Ishikawa (cell line): Measurements from ENCODE around the gene THOP1.

Source experiments
- CEBPB ChIP-seq: IDR thresholded peaks from 2 replicates; pipeline ENCODE4 v1.6.1; 2012
- CREB1 ChIP-seq: IDR thresholded peaks from 2 replicates; pipeline ENCODE4 v1.6.1; 2012; ENCODE audit warnings: low read depth
- EGR1 ChIP-seq: IDR thresholded peaks from 2 replicates; pipeline ENCODE4 v1.6.1; 2012
- EP300 ChIP-seq: IDR thresholded peaks from 2 replicates; pipeline ENCODE4 v1.6.1; 2012; ENCODE audit warnings: borderline replicate concordance
- FOXM1 ChIP-seq: IDR thresholded peaks from 2 replicates; pipeline ENCODE4 v1.6.1; 2012; ENCODE audit warnings: low read depth, borderline replicate concordance
- MAX ChIP-seq: IDR thresholded peaks from 2 replicates; pipeline ENCODE4 v1.6.1; 2012
- NFIC ChIP-seq: IDR thresholded peaks from 2 replicates; pipeline ENCODE4 v1.6.1; 2012
- RAD21 ChIP-seq: IDR thresholded peaks from 2 replicates; pipeline ENCODE4 v1.6.1; 2012; ENCODE audit warnings: low read depth
- REST ChIP-seq: IDR thresholded peaks from 2 replicates; pipeline ENCODE4 v1.6.1; 2012; ENCODE audit warnings: low read depth, mild to moderate bottlenecking
- TAF1 ChIP-seq: IDR thresholded peaks from 2 replicates; pipeline ENCODE4 v1.6.1; 2012; ENCODE audit warnings: low read depth, mild to moderate bottlenecking
- TCF12 ChIP-seq: IDR thresholded peaks from 2 replicates; pipeline ENCODE4 v1.6.1; 2012; ENCODE audit warnings: low read depth
- TEAD4 ChIP-seq: IDR thresholded peaks from 2 replicates; pipeline ENCODE4 v1.6.1; 2012
- YY1 ChIP-seq: IDR thresholded peaks from 2 replicates; pipeline ENCODE4 v1.6.1; 2012; ENCODE audit warnings: low read depth
- ZBTB7A ChIP-seq: IDR thresholded peaks from 2 replicates; pipeline ENCODE4 v1.6.1; 2012; ENCODE audit warnings: low read depth
- TF ChIP-seq, protein P1 (sequence below): IDR thresholded peaks from 2 replicates; pipeline ENCODE4 v1.6.1; 2012

The THOP1 gene

GRCh38 chr19:2771786-2772674 lies 13.3 kb upstream of the THOP1 start:
- TF ChIP-seq CREB1 (no peak), CEBPB (no peak), RAD21 (no peak), MAX (no peak), TAF1 (no peak), EP300 (no peak), TEAD4 (no peak), EGR1 (no peak), YY1 (no peak), ZBTB7A (no peak), FOXM1 (no peak)
- TF ChIP-seq, protein P1, sequence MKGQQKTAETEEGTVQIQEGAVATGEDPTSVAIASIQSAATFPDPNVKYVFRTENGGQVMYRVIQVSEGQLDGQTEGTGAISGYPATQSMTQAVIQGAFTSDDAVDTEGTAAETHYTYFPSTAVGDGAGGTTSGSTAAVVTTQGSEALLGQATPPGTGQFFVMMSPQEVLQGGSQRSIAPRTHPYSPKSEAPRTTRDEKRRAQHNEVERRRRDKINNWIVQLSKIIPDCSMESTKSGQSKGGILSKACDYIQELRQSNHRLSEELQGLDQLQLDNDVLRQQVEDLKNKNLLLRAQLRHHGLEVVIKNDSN = no peak

DNA sequence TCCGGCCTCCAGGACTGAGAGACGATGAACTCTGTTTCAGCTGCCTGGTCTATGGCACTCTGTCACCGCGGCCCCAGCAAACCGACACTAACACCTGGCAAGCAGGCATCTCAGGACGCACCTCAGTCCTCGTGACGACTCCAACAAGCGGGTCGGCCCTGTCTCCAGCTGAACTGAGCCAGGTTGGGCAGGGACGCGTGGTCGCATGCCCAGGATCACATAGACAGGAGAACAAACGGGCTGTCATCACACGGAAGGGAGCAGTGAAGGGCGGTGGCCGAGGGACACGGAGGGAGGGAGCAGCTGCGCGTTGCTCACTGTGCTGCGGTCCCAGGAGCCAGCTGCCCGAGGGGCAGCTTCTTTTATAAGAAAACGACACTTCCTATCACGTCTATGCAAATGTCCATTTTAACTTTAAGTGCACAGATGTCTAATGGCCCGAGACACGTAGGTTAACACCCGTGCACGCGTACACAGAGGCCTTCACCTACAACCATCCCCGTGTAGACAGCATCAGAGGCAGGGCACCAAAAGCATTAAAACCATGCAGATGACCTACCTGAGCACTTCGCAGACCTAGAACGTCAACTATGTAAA lies 11.1 kb upstream of the THOP1 start:
- no peak for TF ChIP-seq EGR1

- TF ChIP-seq REST (no peak), MAX (no peak), CREB1 (no peak), YY1 (no peak)
Observed at GRCh38 chr19:2774953-2775555, 10.2 kb upstream of the THOP1 start.

DNA sequence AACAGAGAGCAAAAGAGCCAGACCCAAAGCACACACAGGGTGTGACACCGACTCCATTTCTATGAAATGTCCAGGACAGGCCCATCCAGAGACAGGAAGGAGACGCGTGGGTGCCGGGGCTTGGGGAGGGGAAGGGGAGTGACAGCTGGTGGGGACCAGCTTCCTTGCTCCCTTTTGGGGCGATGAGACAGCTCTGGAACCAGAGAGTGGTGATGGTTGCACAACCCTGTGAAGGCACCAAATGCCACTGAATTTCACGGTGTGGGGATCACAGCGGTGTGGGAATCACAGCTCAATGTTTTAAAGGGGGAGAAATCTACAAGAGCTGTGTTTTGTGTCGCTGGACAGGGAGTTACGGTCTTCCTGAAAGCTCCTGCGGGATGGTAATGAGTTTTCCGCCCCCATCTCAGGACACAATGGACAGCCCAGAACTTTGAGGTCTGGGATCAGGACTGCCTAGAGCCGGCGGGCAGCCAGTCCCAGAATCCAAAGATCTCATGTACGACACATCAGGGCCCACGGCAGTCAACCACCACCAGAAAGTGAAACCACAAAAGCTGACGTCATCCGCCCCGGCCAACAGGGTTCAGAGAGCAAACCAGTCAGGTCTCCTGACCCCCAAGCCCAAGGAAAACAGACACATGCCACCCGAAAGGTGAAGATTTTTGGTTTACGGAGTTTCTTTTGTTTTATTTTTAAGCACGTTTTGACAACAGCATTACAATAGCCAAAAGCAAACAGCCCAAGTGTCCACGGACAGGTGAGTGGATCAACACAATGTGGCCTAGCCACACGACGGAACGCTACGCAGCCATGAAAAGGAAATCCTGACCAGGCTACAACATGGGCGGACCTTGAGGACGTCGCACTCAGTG lies 9.5 kb upstream of the THOP1 start:
- TF ChIP-seq CREB1 = no peak
- TF ChIP-seq EGR1 = no peak
- TF ChIP-seq CEBPB = no peak
- TF ChIP-seq, protein P1 = no peak
- no peak for TF ChIP-seq FOXM1
- TF ChIP-seq NFIC = no peak
- TF ChIP-seq TCF12 = no peak
- no peak for TF ChIP-seq RAD21
- TF ChIP-seq TEAD4 = no peak
- no peak for TF ChIP-seq EP300
- TF ChIP-seq REST = no peak
- TF ChIP-seq ZBTB7A = no peak
- no peak for TF ChIP-seq TAF1
- TF ChIP-seq MAX = no peak
- TF ChIP-seq YY1 = no peak

DNA sequence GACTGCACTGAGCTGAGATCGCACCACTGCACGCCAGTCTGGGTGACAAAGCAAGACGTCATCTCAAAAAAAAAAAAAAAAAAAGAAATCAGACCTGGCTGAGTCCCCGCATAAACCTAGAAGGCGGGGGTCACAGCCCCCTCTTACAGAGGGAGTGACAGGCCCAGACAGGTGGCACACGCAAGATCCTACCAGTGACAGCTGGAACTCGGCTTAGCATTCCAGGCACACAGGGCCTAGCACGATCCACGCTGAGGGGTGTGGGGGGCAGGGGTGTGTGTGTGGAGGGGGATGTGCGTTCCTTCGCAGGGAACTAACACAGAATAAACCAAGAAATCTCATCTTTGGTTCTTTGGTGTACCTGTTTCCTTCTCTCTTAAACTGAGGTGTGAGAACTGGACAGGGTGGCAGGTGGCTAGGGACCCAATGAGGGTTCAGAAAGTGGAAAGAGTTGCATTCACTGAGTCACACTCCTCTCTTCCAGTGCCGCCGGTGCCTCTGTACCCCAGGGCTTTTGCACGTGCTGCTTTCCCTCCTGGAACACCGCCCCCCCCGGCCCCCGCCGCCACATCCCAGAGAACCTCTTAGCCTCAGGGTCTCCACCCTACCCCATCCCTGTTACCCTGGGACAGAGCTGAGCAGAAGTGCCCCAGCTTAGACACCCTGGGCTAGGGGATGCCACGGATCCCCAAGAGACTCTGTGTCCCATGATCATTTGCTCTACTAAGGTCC lies 7.2 kb upstream of the THOP1 start:
- no peak for TF ChIP-seq YY1
- TF ChIP-seq TAF1 = no peak
- TF ChIP-seq TCF12 = no peak
- TF ChIP-seq TEAD4 = no peak
- no peak for TF ChIP-seq FOXM1
- no peak for TF ChIP-seq NFIC
- no peak for TF ChIP-seq CEBPB
- TF ChIP-seq, protein P1 = no peak
- no peak for TF ChIP-seq CREB1
- TF ChIP-seq REST = no peak
- no peak for TF ChIP-seq RAD21
- TF ChIP-seq EGR1 = no peak
- no peak for TF ChIP-seq MAX
- no peak for TF ChIP-seq EP300
- no peak for TF ChIP-seq ZBTB7A
